LHCN-M2 (cell line): ENCODE measurements around the gene NOTO. TPM values are rescaled to one million over a fixed set of nuclear protein-coding genes. Genes with fewer than 3 reads are reported as not detected.

Experiments
- DNase-seq: peaks from one replicate; pipeline ENCODE4 v3.0.0-alpha.2; 2012; ENCODE audit warnings: low read depth
- total RNA-seq: library from RNA; depleted of rRNA; stranded (reverse); fragments of >200 nt; gene quantifications from 2 replicates; pipeline ENCODE4 v1.2.3, GENCODE V29; 2014; rRNA removed

The NOTO gene
- total RNA-seq, 1 experiment from 2014 or later, result not detected

GRCh38 chr2:73257425-73258125 lies 55.2 kb downstream of the NOTO start:
- DNase-seq, result no peak

GRCh38 chr2:73258186-73258912 lies 56.0 kb downstream of the NOTO start:
- no peak for DNase-seq

- DNase-seq, result no peak
Measured at GRCh38 chr2:73258913-73259215, 56.5 kb downstream of the NOTO start.

GRCh38 chr2:73259276-73259675 lies 56.9 kb downstream of the NOTO start:
- no peak for DNase-seq

GRCh38 chr2:73259704-73260337 lies 57.4 kb downstream of the NOTO start:
- DNase-seq, result no peak

- peak; percentile 37 for DNase-seq
Measured at GRCh38 chr2:73260338-73260984, 58.1 kb downstream of the NOTO start.

Other genes starting within 250 kb of the NOTO start
- gene SFXN5, start 130.9 kb upstream of the NOTO start, total RNA-seq, result 12.9 and 13.0 TPM in 2 replicates
- gene RAB11FIP5, start 89.6 kb upstream of the NOTO start, total RNA-seq, result 31.0 and 33.7 TPM in 2 replicates
- 25.2 and 28.5 TPM in 2 replicates for gene SMYD5, start 11.7 kb downstream of the NOTO start, total RNA-seq
- gene PRADC1, start 30.7 kb downstream of the NOTO start, total RNA-seq, result 78.2 and 90.0 TPM in 2 replicates
- 452 and 463 TPM in 2 replicates for gene CCT7, start 31.7 kb downstream of the NOTO start, total RNA-seq
- gene FBXO41, start 81.9 kb downstream of the NOTO start, total RNA-seq, result 4.0 and 4.8 TPM in 2 replicates
- gene EGR4, start 91.0 kb downstream of the NOTO start, total RNA-seq, result not detected in 2 replicates
- gene ALMS1, start 183.3 kb downstream of the NOTO start, total RNA-seq, result 16.1 and 19.7 TPM in 2 replicates